HEK293T (cell line): ENCODE measurements around the gene PPP2R1B.

Experiments
- ELF4 ChIP-seq: fragments of 450-650 bp; IDR thresholded peaks from 2 replicates; pipeline ENCODE4 v1.6.1; 2017; ENCODE audit warnings: antibody characterized with exemption
- FOXA1 ChIP-seq: fragments of 450-650 bp; IDR thresholded peaks from 2 replicates; pipeline ENCODE4 v1.6.1; 2016; ENCODE audit warnings: mild to moderate bottlenecking
- FOXK2 ChIP-seq: fragments of 450-650 bp; IDR thresholded peaks from 2 replicates; pipeline ENCODE4 v1.6.1; 2016; ENCODE audit warnings: mild to moderate bottlenecking
- FOXM1 ChIP-seq: fragments of 450-650 bp; IDR thresholded peaks from 2 replicates; pipeline ENCODE4 v1.6.1; 2017; ENCODE audit warnings: mild to moderate bottlenecking, borderline replicate concordance
- L3MBTL2 ChIP-seq: fragments of 450-650 bp; conservative IDR thresholded peaks from 2 replicates; pipeline ENCODE4 v1.6.1; 2016; ENCODE audit warnings: mild to moderate bottlenecking
- NFRKB ChIP-seq: fragments of 450-650 bp; IDR thresholded peaks from 2 replicates; pipeline ENCODE4 v1.6.1; 2016; ENCODE audit warnings: mild to moderate bottlenecking, moderate library complexity
- SP1 ChIP-seq: fragments of 450-650 bp; IDR thresholded peaks from 2 replicates; pipeline ENCODE4 v1.6.1; 2017

DNA sequence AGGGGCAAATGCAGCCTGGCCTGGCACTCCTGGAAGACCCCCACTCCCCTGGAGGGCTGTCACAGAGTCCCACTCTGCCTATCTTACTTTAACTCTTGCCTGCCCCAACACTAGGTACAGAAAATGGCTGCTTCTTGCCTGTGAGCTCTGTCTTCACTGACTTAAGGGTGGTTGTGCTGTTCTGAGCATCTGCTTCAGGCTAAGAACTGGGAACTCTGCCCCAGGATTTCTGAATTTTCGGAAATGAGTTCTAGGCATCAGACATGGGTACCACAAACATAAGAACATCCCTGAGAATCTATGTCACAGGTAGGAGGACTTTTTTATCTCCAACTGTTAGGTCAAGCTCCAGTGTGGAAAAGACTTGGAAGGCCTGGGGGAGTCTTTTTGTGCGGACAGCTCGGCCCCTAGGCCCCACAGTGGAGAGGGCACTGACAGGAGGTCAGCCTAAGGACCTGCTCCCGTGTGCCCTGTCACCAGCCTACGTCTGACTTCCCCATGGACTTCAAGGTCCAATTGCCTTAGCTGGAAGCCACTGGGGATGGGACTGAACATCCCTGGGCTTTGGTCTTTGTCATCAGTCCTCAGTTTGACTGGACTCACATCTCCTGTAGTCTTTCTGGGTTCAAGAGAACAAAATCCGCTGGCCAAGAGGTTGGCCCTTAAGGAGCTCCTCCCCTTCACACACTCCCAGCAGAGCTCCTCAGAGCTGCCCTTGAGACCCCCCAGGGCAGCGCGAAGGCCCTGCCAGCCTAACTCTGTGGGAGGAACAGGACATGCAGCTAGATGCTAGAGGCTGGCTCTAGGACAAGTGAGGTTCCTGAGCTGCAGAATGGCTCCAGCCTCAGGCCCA lies 31.9 kb downstream of the PPP2R1B start:
- TF ChIP-seq ELF4 (no peak), NFRKB (no peak), FOXM1 (no peak), SP1 (no peak), FOXA1 (no peak), FOXK2 (no peak), L3MBTL2 (no peak)
